ENCODE data around the gene ESR2. TPM values are rescaled to one million over a fixed set of nuclear protein-coding genes. Genes with fewer than 3 reads are reported as not detected.

ESR2 gene
- total and polyA plus RNA-seq, 2 donors (not counting 3 experiments of a cell fraction or from before 2014, with no cell fraction given) = 0.10 to 0.58 TPM

DNA sequence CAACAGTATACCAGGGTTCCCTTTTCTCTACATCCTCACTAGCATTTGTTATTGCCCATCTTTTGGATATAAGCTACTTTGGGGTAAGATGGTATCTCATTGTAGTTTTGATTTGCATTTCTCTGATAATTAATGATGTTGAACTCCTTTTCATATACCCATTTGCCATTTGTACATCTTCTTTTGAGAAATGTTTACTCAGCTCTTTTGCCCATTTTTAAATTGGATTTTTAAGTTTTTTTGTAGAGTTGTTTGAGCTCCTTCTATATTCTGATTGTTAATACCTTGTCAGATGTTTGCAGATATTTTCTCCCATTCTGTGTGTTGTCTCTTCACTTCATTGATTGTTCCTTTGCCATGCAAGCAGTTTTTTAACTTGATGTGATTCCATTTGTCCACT is 22.2 kb downstream of the ESR2 start:
- H3K9me1 ChIP-seq (replicated peaks; ENCODE audit: control insufficient read depth, extremely low read depth, insufficient read depth, low read length) = no peaks in the 10 kb centered on the region
- no peaks in the 10 kb centered on the region for H3K27me3 ChIP-seq (ENCODE audit: control insufficient read depth in 2 of 2, insufficient read depth in 2 of 2, low read length in 2 of 2)
- DNase-seq (ENCODE audit: low read depth, low spot score) = no peak
- no peaks in the 10 kb centered on the region for H3K79me2 ChIP-seq (ENCODE audit: control insufficient read depth, insufficient read depth, low read length)
- ChIA-PET POLR2A (no interaction called here), CTCF (interaction anchor here (0.8 to 2.8 kb wide), 4 partner anchors 10 to 502 kb away, joined by 3 to 8 read pairs (median 3); no protein-coding TSS in a partner anchor)
- H3K36me3 ChIP-seq (ENCODE audit: control insufficient read depth in 2 of 2, extremely low read depth in 1 of 2, insufficient read depth in 2 of 2, low read length in 2 of 2) = no peaks in the 10 kb centered on the region
- dilution Hi-C loops (cut with MboI; ENCODE audit: extremely low pct_ligation_motif_present, low sequenced_read_pairs) (no loop called here), intact Hi-C loops (cut with micrococcal nuclease) (no loop called here)
- no peaks in the 10 kb centered on the region for H3K9me3 ChIP-seq (replicated peaks; ENCODE audit: control insufficient read depth, insufficient read depth, low read length)
- no peak overlapping the region for H3K4me3 ChIP-seq (replicated peaks in 1 of 3; ENCODE audit: insufficient read depth in 1 of 3, low read depth in 1 of 3, low read length in 3 of 3)
- H3K9ac ChIP-seq (replicated peaks; ENCODE audit: extremely low read depth, insufficient read depth, low read length) = no peak overlapping the region
- H2AFZ ChIP-seq (ENCODE audit: low read depth, low read length) = no peak overlapping the region
- no peak overlapping the region for H3K4me2 ChIP-seq (ENCODE audit: insufficient read depth, low read length)
- FAIRE-seq = no peak
- no peaks in the 10 kb centered on the region for H3K4me1 ChIP-seq (ENCODE audit: control insufficient read depth, extremely low read depth, insufficient read depth, low read length)
- TF ChIP-seq POLR2AphosphoS5 (IDR thresholded peaks at IDR 0.05; ENCODE audit: insufficient read depth, low read depth, low read length) = no peak
- TF ChIP-seq POLR2A (IDR thresholded peaks at IDR 0.05; ENCODE audit: low read depth, low read length) = no peak
- TF ChIP-seq, protein P1, sequence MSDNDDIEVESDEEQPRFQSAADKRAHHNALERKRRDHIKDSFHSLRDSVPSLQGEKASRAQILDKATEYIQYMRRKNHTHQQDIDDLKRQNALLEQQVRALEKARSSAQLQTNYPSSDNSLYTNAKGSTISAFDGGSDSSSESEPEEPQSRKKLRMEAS (IDR thresholded peaks at IDR 0.05; ENCODE audit: insufficient read depth, insufficient read length) = no peak
- no peak for TF ChIP-seq EZH2 (IDR thresholded peaks at IDR 0.05; ENCODE audit: borderline replicate concordance, low read depth, low read length, severe bottlenecking)
- TF ChIP-seq MYC (IDR thresholded peaks at IDR 0.05; ENCODE audit: low read depth, low read length) = no peak
- TF ChIP-seq GATA2 (IDR thresholded peaks at IDR 0.05; ENCODE audit: insufficient read depth, insufficient read length, low read depth, low read length) = no peak
- TF ChIP-seq FOS (IDR thresholded peaks at IDR 0.05; ENCODE audit: borderline replicate concordance, insufficient read depth, low read length) = no peak
- no peak for TF ChIP-seq JUN (IDR thresholded peaks at IDR 0.05; ENCODE audit: borderline replicate concordance, insufficient read depth, insufficient read length, low read depth)
- TF ChIP-seq, protein P2, sequence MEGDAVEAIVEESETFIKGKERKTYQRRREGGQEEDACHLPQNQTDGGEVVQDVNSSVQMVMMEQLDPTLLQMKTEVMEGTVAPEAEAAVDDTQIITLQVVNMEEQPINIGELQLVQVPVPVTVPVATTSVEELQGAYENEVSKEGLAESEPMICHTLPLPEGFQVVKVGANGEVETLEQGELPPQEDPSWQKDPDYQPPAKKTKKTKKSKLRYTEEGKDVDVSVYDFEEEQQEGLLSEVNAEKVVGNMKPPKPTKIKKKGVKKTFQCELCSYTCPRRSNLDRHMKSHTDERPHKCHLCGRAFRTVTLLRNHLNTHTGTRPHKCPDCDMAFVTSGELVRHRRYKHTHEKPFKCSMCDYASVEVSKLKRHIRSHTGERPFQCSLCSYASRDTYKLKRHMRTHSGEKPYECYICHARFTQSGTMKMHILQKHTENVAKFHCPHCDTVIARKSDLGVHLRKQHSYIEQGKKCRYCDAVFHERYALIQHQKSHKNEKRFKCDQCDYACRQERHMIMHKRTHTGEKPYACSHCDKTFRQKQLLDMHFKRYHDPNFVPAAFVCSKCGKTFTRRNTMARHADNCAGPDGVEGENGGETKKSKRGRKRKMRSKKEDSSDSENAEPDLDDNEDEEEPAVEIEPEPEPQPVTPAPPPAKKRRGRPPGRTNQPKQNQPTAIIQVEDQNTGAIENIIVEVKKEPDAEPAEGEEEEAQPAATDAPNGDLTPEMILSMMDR (IDR thresholded peaks at IDR 0.05; ENCODE audit: extremely low read depth in 1 of 2, insufficient read depth in 1 of 2, low read depth in 1 of 2, low read length in 2 of 2) = no peak
- H4K20me1 ChIP-seq (replicated peaks; ENCODE audit: control insufficient read depth, extremely low read depth, insufficient read depth, low read length) = no peaks in the 10 kb centered on the region
- BruUV-seq (replicated peaks) = no TSS peak
- H3K27ac ChIP-seq (ENCODE audit: insufficient read depth, low read depth, low read length) = no peak overlapping the region
